Putamen (tissue), 1 donor: ENCODE measurements around the gene ANO4.
A peak's percentile ranks its signal among the peaks of the same experiment; 100 is the strongest.
"Not testable (repeated sequence)": the region's sequence is repeated elsewhere in the genome, so short reads cannot be mapped to it uniquely, and the experiment has no call there.

ENCODE experiments used
- DNase-seq: peaks from one replicate; pipeline ENCODE4 v3.0.0-alpha.2; 2016; ENCODE audit warnings: low spot score

Gene ANO4

DNA sequence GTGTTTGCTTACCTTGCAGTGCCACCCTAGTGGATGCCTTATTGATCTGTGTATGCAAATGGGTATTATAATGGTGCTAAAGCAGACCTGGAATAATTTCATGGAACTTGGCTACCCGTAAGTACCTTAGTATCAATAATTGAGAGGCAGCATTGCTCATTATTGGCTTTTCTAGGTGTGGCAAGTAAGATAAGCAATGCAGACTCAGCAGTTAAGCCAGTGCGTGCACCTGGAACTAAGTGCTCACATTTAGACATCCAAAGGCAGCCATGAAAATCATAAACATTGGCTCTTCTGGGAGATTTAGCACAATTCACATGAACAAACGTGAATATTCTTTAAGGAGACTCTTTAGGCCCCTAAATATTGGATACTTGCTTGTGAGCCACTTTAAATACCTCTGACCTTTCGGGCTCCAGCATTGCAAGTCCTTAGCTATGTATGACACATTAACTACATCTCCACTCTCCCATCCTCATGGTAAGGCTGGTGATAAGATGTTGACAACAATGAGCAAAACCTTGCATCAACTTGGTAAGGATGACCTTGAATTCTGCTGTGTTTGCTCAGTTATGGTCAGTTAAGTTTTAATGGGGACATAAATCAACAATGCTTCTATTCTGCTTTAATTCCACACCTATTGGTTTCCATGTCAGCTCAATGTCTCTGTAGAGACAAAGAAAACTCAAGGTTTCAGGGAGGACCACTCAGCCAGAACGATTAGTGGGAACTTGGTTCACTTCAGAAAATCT lies 303.4 kb downstream of the ANO4 start:
- no peak for DNase-seq

DNA sequence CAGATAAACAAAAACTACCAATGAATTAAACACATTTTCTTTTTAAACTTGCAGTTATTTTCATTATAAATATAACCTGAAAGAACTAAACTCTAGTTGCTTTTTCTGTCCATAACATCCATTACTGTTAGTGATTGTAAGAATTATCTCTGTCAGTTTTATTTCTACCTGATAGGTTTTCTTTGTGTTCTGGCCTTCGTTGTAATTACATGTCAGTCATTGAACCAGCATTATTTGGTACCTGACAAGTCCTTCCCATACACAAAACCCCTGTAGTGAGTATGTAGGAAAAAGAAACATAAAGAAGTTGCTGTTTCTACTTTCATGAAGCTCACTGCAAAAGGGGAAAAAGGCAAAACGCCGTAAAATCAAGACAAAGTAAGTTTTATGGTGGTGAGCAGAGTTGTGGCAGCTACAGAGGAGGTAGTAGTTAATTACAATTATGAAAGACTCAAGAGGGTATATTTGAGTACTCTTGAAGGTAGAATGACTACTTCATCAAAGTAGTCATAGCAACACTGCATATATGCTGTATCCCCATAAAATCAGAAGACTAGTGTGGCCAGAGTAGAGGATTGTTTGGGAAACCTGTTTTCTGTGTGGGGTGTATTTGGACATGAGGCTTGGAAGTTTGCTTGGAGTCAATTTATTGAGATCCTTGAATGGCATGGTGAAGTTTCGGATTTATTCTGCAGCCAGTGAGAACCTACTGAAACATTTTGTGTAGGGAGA lies 312.6 kb downstream of the ANO4 start:
- DNase-seq, result no peak

DNA sequence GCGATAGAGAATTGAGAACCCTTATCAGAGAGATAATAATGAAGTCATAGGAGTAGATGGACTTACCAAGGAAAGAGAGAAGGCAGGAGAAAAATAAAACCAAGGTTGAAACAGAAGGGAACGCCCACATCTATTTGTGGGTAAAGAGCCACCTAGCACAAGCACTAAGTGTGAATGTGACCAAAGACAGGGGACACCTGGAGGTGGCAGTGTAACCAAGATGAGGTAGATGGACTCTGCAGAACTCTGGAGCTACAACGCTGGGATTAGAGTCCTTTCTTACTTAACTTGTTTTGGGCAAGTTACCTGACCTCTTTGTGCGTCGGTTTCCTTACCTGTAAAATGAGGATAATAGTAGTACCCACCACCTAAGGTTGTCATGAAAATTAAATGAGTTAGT lies 313.6 kb downstream of the ANO4 start:
- no peak for DNase-seq

DNA sequence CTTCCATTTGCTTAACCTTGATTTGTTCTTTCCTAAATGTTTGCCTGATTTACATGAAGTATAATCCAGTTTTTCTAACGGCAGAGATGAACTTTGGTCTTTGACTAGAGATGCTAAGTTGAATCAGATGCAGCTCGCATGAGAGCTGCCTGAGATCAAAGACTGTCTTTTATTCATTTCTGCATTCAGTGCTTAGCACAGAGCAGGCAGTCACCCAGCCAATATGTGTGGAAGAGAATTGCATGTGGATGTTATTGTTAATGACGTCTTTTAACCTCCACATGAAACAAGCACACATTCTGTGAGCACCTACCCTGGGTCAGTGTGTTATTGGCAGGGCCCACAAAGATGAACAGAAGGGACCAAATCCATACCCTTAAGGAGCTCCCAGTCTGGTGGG lies 316.3 kb downstream of the ANO4 start:
- DNase-seq, result peak; percentile 34

DNA sequence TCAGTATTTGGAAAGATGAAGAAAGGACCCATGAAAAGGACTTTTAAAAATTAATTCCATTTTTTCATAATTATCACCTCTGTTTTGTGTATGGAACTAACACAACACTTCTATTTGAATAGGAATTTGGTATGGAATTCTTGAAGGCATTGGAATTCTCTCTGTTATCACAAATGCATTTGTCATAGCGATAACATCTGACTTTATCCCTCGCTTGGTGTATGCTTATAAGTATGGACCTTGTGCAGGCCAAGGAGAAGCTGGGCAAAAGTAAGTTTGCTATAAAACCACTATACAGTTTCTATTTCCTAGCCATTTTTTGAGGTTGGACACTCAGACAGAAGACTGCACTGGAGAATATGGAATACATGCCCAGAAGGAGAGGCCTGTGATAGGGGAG lies 316.9 kb downstream of the ANO4 start:
- no peak for DNase-seq

DNA sequence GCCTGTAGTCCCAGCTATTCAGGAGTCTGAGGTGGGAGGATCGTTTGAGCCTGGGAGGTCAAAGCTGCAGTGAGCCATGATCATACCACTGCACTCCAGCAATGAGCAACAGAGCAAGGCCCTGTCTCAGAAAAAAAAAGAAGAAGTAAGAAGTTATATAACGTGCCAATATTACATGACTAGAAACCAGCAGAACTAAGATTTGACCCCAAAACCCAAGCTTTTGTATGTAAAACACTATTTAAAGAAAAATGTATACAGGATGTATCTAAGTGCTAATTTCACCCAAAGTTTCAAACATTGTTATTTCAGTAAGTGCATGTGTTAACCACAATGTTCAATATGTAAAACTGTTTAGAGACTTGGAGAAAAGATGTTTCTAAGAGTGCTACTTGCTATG lies 320.8 kb downstream of the ANO4 start:
- no peak for DNase-seq

DNA sequence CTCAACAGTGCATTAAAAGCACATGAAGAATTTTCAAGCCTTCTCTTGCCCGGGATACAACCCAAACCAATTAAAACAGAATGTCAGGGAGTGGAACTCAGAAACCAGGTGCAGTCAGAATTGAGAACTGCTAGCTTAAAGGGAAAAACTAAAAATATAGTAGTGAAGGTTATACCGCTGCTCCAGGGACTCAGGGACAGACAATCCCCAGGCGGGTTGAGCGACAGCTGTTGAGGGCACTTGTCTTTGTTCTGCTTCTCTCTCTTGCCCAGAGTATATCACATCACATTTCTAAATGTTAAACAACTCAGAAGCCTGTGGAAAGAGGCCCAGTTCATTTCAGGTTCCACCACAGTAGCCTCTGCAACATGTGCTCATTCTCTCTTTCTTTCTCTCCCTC lies 322.3 kb downstream of the ANO4 start:
- DNase-seq, result no peak

DNA sequence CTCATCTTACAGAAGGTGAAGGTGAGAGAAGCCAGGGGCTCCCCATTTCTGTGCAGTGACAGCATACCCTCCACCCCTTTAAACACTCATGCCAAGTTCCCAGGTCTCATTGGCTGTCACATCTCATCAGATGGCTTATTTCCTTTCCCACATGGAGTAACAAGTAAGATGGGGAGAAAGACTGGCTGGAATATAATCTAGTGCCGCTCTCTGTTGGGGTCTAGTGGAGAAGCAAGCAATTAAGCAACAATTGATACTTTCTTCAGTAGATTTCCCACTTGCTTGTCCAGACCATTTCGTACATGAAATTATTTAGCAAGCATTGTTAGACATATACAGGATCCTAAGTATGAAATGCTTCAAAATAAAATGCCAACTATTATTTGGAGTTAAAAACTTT lies 323.3 kb downstream of the ANO4 start:
- DNase-seq, result peak; percentile 10

DNA sequence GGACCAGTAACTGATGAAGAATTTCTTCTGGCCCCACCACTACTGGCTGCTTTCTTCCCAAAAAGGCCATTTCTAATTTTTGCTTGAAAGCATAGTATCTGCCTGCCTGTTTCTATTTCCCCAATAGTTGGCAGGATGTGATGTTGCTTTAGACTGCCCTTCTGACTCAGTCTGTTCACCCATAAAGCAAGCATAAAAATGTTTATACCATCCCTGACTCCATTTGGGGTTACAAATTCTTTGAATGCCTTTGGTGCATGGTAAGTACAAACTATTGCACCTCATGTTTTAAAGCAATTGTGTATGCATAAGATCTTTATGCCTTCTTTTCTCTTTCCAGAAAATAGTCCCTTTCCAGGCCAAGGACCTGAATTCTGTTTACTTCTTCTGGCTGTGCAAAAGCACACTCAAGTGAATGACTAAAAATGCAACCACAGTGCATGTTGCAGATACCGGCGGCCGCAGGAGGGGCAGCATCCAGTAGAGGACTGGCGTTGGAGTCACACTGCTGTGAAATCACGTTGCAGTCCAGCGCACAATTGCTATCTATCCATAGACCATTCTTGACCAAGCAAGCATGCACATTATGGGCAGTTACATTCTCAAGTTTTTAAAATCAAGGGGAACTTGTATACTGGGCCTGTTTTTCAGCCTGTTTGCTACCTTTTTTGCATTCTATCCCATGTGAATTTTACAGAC lies 333.1 kb downstream of the ANO4 start:
- no peak for DNase-seq

DNA sequence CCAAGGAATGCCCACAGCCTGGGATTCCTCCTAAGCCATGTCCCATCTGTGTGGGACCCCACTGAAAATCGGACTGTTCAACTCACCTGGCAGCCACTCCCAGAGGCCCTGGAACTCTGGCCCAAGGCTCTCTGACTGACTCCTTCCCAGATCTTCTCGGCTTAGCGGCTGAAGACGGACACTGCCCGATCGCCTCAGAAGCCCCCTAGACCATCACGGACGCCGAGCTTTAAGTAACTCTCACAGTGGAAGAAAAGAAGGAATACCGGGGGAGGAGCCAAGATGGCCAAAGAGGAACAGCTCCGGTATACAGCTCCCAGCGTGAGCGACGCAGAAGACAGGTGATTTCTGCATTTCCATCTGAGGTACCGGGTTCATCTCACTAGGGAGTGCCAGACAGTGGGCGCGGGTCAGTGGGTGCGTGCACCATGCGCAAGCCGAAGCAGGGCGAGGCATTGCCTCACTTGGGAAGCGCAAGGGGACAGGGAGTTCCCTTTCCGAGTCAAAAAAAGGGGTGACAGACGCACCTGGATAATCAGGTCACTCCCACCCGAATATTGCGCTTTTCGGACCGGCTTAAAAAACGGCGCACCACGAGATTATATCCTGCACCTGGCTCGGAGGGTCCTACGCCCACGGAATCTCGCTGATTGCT lies 351.3 kb downstream of the ANO4 start:
- DNase-seq, result not testable (repeated sequence)

DNA sequence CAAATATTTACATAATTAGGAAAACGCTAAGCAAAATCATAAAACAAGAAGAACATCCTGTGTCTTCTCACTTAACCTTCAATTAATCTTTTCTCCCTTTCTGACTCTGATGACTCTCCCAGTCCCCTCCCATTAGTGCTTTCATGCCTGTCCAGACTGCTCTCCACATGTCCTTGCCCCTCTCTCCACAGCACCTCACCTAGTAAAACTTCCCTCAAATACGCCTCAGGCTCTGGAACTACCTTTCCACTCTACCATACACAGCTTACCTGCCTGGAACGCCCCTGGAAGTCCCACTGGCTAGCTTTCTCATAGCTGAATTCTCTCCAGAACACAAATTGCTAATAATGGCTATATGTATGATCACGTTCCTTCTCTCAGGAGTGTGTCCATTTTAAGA lies 370.7 kb downstream of the ANO4 start:
- DNase-seq, result no peak

DNA sequence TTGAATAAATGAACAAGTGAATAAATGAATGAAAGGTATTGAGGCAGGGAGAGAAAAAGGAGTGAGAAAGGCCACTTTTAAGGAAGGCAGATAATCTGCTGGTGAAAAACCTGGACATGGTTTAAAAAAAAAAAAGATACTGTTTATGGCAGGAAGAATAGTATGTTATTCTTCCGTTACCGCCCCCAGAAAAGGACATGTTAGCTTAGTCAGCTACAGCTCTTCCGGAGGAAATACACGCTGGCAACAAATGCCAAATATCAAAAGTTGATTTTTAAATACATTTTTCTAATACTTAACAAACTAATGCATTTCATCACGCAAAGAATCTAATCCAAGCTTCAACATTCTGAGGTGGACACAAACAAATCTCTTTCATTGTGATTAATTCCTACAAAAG lies 372.3 kb downstream of the ANO4 start:
- no peak for DNase-seq

DNA sequence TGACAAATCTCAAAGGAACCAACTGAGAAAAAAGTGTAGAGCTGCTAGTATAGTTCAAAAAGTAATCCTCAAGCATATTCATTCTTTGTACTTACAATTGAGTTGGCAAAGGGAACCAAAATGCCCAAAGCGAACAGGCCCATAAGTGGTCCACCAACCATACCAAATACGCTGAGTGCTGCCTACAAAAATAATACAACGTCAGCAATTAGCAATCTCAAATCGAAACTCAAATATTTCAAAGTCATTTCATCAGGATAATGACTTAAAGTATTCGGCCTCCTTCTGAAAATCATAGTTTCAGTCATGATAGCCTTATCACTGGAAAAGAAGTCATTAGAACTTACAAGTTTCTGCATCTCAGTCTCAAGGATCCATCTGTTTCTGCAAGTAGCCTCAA lies 373.4 kb downstream of the ANO4 start:
- no peak for DNase-seq

DNA sequence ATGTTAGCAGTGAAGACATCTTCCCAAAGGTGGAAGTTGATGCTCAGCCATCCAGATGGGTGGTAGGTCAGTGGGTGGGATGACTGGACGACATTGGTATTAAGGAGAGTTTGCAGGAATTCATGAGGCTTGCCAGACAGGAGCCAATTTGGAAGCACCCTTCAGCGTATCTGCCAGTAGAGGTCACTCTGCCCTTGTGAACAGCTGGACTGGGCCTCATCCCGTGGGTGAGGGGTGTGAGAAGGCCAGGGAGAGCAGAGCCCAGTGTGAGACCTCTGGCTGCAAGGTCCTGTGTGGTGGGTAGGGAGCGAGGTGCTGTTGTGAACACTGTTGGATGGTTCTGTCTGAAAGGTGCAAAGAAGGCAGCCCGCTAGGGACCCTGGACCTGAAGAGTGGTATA lies 377.7 kb downstream of the ANO4 start:
- DNase-seq, result no peak

DNA sequence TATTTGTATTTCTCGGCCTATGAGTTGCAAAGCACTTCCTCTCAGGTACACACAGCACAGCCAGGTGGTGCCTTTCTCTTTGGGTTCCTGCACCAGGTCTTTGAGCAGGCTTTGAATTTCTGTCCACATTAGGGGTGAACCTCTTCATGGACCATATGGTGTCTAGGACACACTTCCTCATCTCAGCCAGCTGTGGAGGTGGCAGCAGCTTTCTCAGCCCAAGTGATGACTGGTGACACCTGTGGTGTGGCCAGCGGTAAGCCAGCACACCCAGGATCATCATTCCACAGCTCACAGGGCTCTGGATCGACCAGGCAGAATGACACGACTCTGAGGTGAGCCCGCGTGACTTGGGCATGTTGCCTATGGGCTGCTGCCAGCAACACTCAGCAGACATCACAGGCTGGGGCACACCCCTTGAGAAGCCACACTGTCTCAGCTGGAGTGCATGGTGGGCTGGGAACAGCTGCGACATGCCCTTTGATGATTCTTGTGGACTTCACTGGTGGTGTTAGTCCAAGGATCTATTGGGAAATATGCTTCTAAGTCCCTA lies 378.7 kb downstream of the ANO4 start:
- no peak for DNase-seq

DNA sequence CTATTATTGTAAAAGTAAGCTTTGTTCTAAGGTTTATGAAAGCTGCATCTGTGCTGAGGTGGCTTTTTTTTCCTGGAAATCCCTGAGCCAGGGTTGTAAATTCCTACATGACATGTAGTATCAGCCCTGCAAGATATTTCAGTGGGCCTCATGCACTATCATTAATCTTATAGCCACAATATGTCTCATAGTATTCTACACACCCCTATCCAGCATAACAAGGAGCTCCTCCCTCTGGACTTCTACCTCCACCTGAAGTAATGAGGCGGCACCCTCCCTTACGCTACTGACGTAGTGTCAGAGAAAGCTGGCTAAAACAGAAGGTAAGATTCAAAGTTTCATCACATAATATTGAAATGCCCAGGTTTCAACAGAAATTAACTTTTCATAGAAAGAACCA lies 380.0 kb downstream of the ANO4 start:
- DNase-seq, result no peak
